Endothelial cell of umbilical vein (primary cell): Measurements from ENCODE around the gene RRP15. TPM values are rescaled to one million over a fixed set of nuclear protein-coding genes. Genes with fewer than 3 reads are reported as not detected.

ENCODE experiments used
- BruUV-seq: library from RNA; stranded (reverse); fragments of 400-500 nt; replicated peaks from 2 replicates; lab custom pipeline; 2021; lab: Mats Ljungman, UMichigan
- CTCF ChIA-PET: fragments of 300-600, 350-600 bp; sonication (Branson Sonifier 250); formaldehyde crosslinking; loops from one replicate; lab custom pipeline; 2021; ENCODE audit warnings: antibody characterized with exemption, inconsistent platforms; lab: Charles Lee
- POLR2A ChIA-PET: fragments of 300-600, 350-600 bp; sonication (Branson Sonifier 250); formaldehyde crosslinking; loops from one replicate; lab custom pipeline; 2021; ENCODE audit warnings: antibody characterized with exemption, inconsistent platforms; lab: Charles Lee
- DNase-seq: peaks from one replicate; pipeline ENCODE4 v3.0.0-alpha.2; 2011; ENCODE audit warnings: low read depth, low spot score
- FAIRE-seq: peaks from 2 replicates; lab custom pipeline; 2011; peaks lifted over from hg19 to GRCh38; lab: Jason Lieb, UNC
- H2AFZ ChIP-seq: 2 replicates; pipeline ENCODE4 v1.6.0; 2012; ENCODE audit warnings: low read depth, low read length, control low read depth, inconsistent platforms
- H3K27ac ChIP-seq: 2 replicates; pipeline ENCODE4 v1.5.1; 2011; ENCODE audit warnings: low read depth, mild to moderate bottlenecking, control low read depth, low read length, moderate library complexity; ENCODE audit not compliant: insufficient read depth
- H3K27me3 ChIP-seq, 2 experiments: 2 replicates each; pipeline versions ENCODE4 v1.6.0 to v1.6.1; 2011; ENCODE audit warnings: low read length in 2 of 2, mixed read lengths in 1 of 2; ENCODE audit not compliant: control insufficient read depth in 2 of 2, insufficient read depth in 2 of 2
- H3K36me3 ChIP-seq, 2 experiments: 2 replicates in 1 of 2; 3 replicates in 1 of 2; pipeline ENCODE4 v1.5.1; 2011; ENCODE audit warnings: low read length in 2 of 2, mild to moderate bottlenecking in 1 of 2, moderate library complexity in 1 of 2; ENCODE audit not compliant: control insufficient read depth in 2 of 2, insufficient read depth in 2 of 2; ENCODE audit errors: extremely low read depth in 1 of 2
- H3K4me1 ChIP-seq: 3 replicates; pipeline ENCODE4 v1.5.1; 2011; ENCODE audit warnings: mild to moderate bottlenecking, low read length; ENCODE audit not compliant: control insufficient read depth, insufficient read depth; ENCODE audit errors: extremely low read depth
- H3K4me2 ChIP-seq: 2 replicates; pipeline ENCODE4 v1.6.1; 2011; ENCODE audit warnings: low read length, control low read depth, mixed read lengths; ENCODE audit not compliant: insufficient read depth
- H3K4me3 ChIP-seq, 3 experiments: fragments of 200-600 bp in 1 of 3; sonication (generic), shearing (Covaris generic) in 1 of 3; replicated peaks in 1 of 3; 2 replicates each; pipeline ENCODE4 v1.5.1; 2011 to 2016; ENCODE audit warnings: control low read depth in 3 of 3, low read length in 3 of 3, mild to moderate bottlenecking in 2 of 3, inconsistent platforms in 1 of 3, low read depth in 1 of 3, moderate library complexity in 1 of 3; ENCODE audit not compliant: insufficient read depth in 1 of 3
- H3K79me2 ChIP-seq: 2 replicates; pipeline ENCODE4 v1.6.0; 2012; ENCODE audit warnings: low read length, inconsistent platforms; ENCODE audit not compliant: control insufficient read depth, insufficient read depth
- H3K9ac ChIP-seq: replicated peaks from 2 replicates; pipeline ENCODE3; 2011; ENCODE audit warnings: low read length, control low read depth; ENCODE audit not compliant: insufficient read depth; ENCODE audit errors: extremely low read depth
- H3K9me1 ChIP-seq: replicated peaks from 3 replicates; pipeline ENCODE4 v1.6.0; 2011; ENCODE audit warnings: mild to moderate bottlenecking, low read length; ENCODE audit not compliant: control insufficient read depth, insufficient read depth; ENCODE audit errors: extremely low read depth
- H3K9me3 ChIP-seq: replicated peaks from 2 replicates; pipeline ENCODE4 v1.5.1; 2012; ENCODE audit warnings: low read length, inconsistent platforms; ENCODE audit not compliant: control insufficient read depth, insufficient read depth
- H4K20me1 ChIP-seq: replicated peaks from 2 replicates; pipeline ENCODE3; 2011; ENCODE audit warnings: mild to moderate bottlenecking, low read length; ENCODE audit not compliant: control insufficient read depth, insufficient read depth; ENCODE audit errors: extremely low read depth
- EZH2 ChIP-seq: IDR thresholded peaks from 2 replicates; pipeline ENCODE4 v1.6.1; 2012; ENCODE audit warnings: borderline replicate concordance, low read depth, mild to moderate bottlenecking, moderate library complexity, low read length, inconsistent platforms; ENCODE audit not compliant: severe bottlenecking
- FOS ChIP-seq: IDR thresholded peaks from 2 replicates; pipeline ENCODE4 v1.6.1; 2011; ENCODE audit warnings: mild to moderate bottlenecking, low read length, moderate library complexity, borderline replicate concordance; ENCODE audit not compliant: insufficient read depth
- GATA2 ChIP-seq: IDR thresholded peaks from 2 replicates; pipeline ENCODE4 v1.7.0; 2011; ENCODE audit warnings: low read depth, mild to moderate bottlenecking, moderate library complexity, mixed read lengths, low read length; ENCODE audit not compliant: insufficient read length, insufficient read depth
- JUN ChIP-seq: IDR thresholded peaks from 2 replicates; pipeline ENCODE4 v1.6.1; 2011; ENCODE audit warnings: borderline replicate concordance, low read depth; ENCODE audit not compliant: insufficient read length, insufficient read depth
- MYC ChIP-seq: IDR thresholded peaks from one replicate; pipeline ENCODE4 v1.6.1; 2011; ENCODE audit warnings: mild to moderate bottlenecking, low read depth, low read length
- POLR2A ChIP-seq: IDR thresholded peaks from 2 replicates; pipeline ENCODE4 v1.6.1; 2012; ENCODE audit warnings: low read depth, mild to moderate bottlenecking, control low read depth, low read length
- POLR2AphosphoS5 ChIP-seq: IDR thresholded peaks from 2 replicates; pipeline ENCODE4 v1.6.1; 2012; ENCODE audit warnings: low read depth, mild to moderate bottlenecking, control low read depth, low read length, moderate library complexity; ENCODE audit not compliant: insufficient read depth
- dilution Hi-C: fragments of 300-500 bp; cut with MboI; formaldehyde crosslinking; loops from one replicate; pipeline ENCODE4 v1.15.0; 2019; ENCODE audit warnings: low sequenced_read_pairs; ENCODE audit not compliant: extremely low pct_ligation_motif_present
- intact Hi-C: fragments of 100-400 bp; cut with micrococcal nuclease; formaldehyde crosslinking; loops from one replicate; pipeline ENCODE4 v1.10.0; 2022
- polyA plus RNA-seq, 4 experiments: library from polyadenylated mRNA; depleted of rRNA in 3 of 4; stranded (reverse) in 3 of 4; unstranded in 1 of 4; fragments of >200 nt; gene quantifications; 2 replicates each; pipeline versions ENCODE4 v1.2.1 to v1.2.3, GENCODE V29; 2011 to 2012; ENCODE audit warnings: missing spikeins in 1 of 4
- total RNA-seq: library from RNA; stranded (reverse); gene quantifications from 2 replicates; pipeline ENCODE4 v1.2.3, GENCODE V29; 2021
- TF ChIP-seq, protein P1 (sequence below): IDR thresholded peaks from 2 replicates; pipeline ENCODE4 v1.6.1; 2011; ENCODE audit not compliant: insufficient read depth, insufficient read length
- TF ChIP-seq, protein P2 (sequence below), 2 donors: IDR thresholded peaks; 1 replicate in 1 of 2; 2 replicates in 1 of 2; pipeline ENCODE4 v1.5.1; 2011; ENCODE audit warnings: low read length in 2 of 2, mild to moderate bottlenecking in 2 of 2, moderate library complexity in 2 of 2, control low read depth in 1 of 2, inconsistent platforms in 1 of 2, low read depth in 1 of 2; ENCODE audit not compliant: insufficient read depth in 1 of 2; ENCODE audit errors: extremely low read depth in 1 of 2

Gene RRP15
- total and polyA plus RNA-seq, 2 donors (not counting 3 experiments of a cell fraction or from before 2014, with no cell fraction given): 1.0 to 17.3 TPM

DNA sequence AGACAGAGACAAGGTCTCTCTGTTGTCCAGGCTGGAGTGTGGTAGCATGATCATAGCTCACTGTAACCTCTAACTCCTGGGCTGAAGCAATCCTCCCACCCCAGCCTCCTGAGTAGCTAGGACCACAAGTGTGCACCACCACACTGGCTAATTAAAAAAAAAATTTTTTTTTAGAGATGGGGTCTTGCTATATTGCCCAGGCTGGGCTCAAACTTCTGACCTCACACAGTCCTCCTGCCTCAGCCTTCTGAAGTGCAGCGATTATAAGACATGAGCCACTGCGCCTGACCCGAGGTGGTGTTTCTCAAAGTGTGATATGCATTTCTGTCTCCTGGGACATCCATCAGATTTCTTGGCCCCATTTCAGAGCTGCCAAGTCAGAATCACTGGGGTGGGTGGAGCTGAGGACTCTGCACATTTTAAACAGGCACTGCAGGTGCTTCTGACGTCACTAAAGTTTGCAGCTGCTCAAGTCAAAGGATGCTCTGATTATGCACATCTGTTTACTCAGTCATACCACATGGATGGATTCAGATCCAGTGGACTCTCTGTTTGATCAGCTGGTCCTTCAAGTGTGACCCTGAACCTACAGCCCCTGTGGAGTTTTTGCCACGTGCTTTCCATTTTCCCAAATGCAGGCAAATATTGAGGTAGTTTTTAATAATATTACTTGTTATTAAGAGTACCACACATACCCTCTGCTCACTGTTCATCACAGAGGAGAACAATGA lies 81.4 kb downstream of the RRP15 start:
- Histone ChIP-seq H3K4me2 (no peak overlapping the region), H3K36me3 (no peaks in the 10 kb centered on the region), H3K27ac (no peak overlapping the region), H3K9ac (no peak overlapping the region), H3K27me3 (no peaks in the 10 kb centered on the region), H3K4me1 (peaks cover 6% of the 10 kb centered on the region), H3K79me2 (no peaks in the 10 kb centered on the region), H3K9me3 (no peaks in the 10 kb centered on the region), H4K20me1 (no peaks in the 10 kb centered on the region), H3K9me1 (no peaks in the 10 kb centered on the region), H3K4me3 (no peak overlapping the region), H2AFZ (no peak overlapping the region)
- CTCF ChIA-PET: interaction anchor here (0.6 to 1.3 kb wide), 5 partner anchors 10 to 700 kb away, joined by 3 to 4 read pairs (median 3); no protein-coding TSS in a partner anchor
- no TSS peak for BruUV-seq
- TF ChIP-seq JUN (no peak), FOS (no peak), GATA2 (no peak), EZH2 (no peak), MYC (no peak), POLR2A (no peak), POLR2AphosphoS5 (no peak)
- TF ChIP-seq, protein P1, sequence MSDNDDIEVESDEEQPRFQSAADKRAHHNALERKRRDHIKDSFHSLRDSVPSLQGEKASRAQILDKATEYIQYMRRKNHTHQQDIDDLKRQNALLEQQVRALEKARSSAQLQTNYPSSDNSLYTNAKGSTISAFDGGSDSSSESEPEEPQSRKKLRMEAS: no peak
- TF ChIP-seq, protein P2, sequence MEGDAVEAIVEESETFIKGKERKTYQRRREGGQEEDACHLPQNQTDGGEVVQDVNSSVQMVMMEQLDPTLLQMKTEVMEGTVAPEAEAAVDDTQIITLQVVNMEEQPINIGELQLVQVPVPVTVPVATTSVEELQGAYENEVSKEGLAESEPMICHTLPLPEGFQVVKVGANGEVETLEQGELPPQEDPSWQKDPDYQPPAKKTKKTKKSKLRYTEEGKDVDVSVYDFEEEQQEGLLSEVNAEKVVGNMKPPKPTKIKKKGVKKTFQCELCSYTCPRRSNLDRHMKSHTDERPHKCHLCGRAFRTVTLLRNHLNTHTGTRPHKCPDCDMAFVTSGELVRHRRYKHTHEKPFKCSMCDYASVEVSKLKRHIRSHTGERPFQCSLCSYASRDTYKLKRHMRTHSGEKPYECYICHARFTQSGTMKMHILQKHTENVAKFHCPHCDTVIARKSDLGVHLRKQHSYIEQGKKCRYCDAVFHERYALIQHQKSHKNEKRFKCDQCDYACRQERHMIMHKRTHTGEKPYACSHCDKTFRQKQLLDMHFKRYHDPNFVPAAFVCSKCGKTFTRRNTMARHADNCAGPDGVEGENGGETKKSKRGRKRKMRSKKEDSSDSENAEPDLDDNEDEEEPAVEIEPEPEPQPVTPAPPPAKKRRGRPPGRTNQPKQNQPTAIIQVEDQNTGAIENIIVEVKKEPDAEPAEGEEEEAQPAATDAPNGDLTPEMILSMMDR (IDR thresholded peaks at IDR 0.05; ENCODE audit: extremely low read depth in 1 of 2, insufficient read depth in 1 of 2, low read depth in 1 of 2, low read length in 2 of 2): no peak
- POLR2A ChIA-PET: no interaction called here
- intact Hi-C loops: no loop called here
- FAIRE-seq (peak; percentile 4), DNase-seq (no peak)
- dilution Hi-C loops: no loop called here
